Measurements from ENCODE around the gene ANKH.

- TF ChIP-seq NFYB (CRISPR knock-in tag; conservative IDR thresholded peaks at IDR 0.05; ENCODE audit: low read depth) (no peak), HMGA2 (CRISPR knock-in tag; IDR thresholded peaks at IDR 0.05) (no peak), USF1 (CRISPR knock-in tag; IDR thresholded peaks at IDR 0.05) (no peak)
These were observed 59.4 kb downstream of the ANKH start for GRCh38 chr5:14812166-14812565.
